ENCODE results near the gene LYPD6B. TPM values are rescaled to one million over a fixed set of nuclear protein-coding genes. Genes with fewer than 3 reads are reported as not detected.

The LYPD6B gene, protein sequence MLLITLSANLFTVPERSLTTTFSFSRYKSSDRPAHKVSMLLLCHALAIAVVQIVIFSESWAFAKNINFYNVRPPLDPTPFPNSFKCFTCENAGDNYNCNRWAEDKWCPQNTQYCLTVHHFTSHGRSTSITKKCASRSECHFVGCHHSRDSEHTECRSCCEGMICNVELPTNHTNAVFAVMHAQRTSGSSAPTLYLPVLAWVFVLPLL
- 21.6 and 25.9 TPM in 2 replicates for total RNA-seq (2014; rRNA removed; shearing (Covaris generic))

DNA sequence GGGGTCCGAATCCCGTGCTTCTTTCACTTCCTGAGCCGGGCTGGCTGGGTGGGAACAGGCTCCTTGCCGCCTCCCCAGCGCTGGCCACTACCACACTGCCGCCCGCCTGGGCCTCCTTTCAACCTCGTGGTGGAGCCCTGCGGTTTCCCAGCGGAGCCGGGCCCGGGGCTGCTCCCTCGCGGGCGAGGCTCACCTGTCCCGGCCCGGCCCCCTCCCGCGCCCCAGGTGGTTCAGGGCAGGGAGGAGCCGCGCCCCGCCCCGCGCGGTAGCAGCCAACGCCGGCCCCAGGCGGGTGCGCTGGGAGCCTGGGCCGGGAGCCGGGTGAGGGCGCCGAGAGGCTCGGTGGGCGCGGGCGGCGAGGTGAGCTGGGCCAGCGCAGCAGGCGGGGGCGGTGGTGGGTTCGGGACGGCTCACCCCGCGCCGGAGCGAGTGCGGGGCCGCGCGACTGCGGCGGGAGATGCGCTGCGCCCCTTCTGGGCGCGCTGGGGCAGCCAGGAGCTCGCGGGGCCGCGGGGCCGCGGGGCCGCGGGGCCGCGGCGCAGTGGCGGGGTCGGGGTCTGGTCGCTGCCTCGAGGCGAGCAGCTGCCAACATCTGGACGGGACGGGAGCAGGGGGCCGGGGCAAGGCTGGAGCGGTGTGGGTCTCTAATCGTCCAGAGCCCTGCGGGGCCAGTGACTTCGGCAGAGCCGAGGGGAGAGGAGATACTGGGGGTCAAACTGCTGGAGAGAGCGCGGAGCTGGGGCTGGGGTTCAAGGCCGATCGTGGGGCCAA, at the start of gene LYPD6B:
Gene LYPD6B (plus strand): TSS at position 258 of the 771 bp plus-strand sequence. CDS start 92,250 bp downstream, outside the sequence.
- no peak for DNase-seq (ENCODE audit: low read depth)

DNA sequence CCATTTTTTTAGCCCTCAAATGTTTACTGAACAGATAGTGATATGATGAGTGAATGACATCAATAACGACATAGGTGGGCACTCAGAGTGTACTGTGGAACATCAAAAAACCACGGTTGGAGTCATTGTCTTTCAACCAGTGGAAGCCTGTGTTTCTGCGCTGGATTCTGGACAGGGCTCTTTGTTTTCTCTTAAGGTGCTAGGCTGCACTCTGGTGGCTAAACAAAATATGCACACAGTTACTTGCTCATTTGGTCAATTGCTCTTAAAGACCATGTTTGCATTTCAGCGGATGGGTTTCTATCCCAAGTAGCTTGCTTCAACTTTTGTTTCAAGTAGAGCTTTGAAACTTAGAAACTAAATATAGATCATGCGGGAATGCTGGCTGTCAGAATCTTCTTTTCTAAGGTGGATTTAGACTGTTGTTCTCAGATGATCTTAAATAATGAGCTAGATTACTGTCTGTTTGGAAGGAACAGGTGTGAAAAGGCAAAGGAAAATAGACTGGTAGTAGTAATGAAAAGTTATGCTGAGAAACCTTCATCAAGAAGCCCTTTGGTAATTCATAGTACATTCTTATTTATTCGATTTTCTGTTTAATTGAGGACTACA, 48.5 kb upstream of the LYPD6B start:
- peak; percentile 73 for DNase-seq (ENCODE audit: low read depth)

DNA sequence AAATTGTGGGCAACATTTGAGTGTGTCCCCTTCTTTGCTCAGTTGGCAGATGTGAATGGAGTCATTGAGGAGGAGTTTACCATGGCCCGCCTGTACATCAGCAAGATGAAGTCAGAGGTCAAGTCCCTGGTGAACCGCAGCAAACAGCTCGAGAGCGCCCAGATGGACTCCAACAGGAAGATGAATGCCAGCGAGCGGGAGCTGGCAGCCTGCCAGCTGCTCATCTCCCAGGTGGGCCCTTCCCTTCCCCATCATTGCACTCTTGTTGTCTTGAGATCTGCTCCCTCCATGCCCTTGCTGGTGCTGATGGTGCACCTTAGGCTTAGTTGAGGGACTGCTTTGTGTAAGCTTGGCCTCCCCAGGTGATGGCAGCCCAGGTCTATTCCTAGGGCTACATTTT, 47.5 kb upstream of the LYPD6B start:
- peak; percentile 28 for DNase-seq (ENCODE audit: low read depth)

DNA sequence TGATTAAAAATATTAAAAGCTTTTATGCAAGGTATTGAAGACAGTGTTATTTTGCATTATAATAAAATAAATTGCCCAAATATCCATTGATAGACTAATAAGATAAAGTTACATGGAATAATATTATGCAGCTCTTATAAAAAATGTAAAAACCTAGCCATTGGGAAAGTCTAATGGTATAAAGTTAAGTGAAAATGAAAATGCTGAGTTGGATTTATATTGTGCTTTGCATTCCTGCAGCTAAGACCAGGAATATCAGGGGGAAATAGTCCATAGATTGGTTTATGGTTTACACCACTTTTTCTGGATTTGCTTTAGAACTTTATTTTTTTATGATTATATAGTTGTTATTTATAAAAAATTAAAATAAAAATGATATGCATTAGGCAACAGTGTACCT, 46.1 kb upstream of the LYPD6B start:
- no peak for DNase-seq (ENCODE audit: low read depth)

DNA sequence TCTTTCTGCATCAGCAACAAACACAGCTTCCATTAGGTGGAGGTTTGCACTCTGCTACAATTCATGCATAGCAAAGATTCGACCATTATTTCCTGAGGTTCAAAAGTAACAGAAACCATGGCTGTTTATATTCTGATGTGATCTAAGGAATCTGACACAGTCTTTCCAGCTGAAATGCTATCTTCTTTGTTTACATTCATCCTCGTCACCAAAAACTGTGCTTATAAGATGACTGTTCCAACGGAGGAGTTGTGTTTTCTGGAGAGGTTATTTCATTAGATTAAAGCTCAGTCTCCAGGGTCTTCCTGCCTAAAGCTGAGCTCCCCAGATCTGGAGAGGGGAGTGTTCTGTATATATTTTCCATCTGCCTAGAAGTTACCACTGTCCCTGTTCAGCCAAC, 45.1 kb upstream of the LYPD6B start:
- DNase-seq (ENCODE audit: low read depth): no peak

DNA sequence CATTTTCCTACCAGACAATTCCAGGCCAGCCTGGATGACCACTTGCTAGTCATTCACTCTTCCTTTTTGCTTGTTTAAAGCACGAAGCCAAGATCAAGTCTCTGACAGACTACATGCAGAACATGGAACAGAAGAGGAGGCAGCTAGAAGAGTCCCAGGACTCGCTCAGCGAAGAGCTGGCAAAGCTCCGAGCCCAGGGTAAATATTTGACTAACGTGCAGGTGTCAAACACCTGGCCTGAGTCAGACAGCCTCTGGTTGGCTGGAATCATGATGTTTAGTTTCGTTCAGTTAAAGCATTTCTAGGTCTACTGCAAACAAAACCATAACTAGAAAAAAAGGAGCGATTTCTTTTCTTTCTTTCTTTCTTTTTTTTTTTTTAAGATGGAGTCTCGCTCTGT, 44.2 kb upstream of the LYPD6B start:
- no peak for DNase-seq (ENCODE audit: low read depth)

DNA sequence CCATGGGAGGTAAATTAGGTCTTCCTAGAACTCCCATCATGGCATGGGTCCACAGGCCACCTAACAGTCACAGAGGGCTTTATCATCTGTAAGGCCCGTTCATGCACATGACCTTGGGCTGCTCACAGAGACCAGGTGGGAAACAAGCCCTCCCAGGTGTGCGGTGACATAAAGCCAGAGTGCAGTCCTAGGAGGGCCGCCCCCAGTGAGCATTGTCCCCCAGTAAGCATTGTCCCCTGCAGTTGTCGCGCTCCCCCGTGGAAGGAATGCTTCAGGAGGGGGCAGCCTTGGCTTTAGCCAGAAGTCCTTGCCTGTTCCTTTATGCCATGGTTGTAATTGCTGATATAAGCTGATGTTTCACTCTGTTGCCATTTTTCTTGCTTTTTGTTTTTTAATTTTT, 41.7 kb upstream of the LYPD6B start:
- DNase-seq (ENCODE audit: low read depth): no peak

DNA sequence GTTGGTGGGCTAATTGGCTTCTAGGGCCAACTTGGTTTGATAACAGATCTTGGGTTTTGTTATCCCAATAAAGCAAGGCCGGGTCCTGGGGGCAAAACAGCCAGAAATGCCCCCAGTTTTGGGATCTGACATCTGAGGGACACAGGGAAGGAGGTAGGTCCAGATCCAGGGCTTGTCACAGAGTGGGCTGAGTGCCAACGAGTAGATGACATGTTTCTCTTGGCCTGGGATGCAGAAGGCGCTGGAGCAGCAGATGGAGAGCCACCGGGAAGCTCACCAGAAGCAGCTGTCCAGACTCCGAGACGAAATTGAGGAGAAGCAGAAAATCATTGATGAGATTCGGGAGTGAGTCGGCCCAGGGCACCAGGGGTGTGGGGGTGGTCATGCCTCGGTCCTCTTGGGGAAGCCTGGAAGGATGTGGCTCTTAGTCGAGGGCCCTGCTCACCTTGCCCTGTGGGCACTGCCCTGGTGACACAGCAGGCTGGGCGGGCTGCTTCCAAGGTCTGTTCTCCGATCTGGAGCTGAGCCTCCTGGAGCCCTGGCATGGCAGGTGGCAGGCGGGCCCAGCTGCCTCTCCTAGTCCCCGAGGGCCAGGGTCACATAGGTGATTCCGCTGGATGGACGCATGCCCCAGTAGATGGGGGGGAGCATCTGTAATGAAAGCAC, 40.2 kb upstream of the LYPD6B start:
- DNase-seq (ENCODE audit: low read depth): no peak

DNA sequence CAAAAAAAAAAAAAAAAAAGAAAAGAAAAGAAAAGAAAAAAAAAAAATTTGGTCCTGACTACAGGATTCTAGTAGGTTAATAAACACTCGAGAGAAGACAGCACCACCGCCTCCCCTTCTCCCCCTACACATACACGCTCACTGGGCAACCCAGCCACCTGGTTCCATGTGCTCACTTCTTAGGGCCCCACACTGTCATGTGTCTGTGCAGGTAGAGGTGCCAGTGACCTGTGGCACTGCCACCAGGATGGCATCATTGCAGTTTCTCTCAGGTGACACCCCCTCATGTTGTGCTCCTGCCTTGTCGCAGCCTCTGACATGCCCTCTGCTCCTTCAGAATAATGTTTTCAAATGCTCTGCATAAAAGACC, 39.7 kb upstream of the LYPD6B start:
- DNase-seq (ENCODE audit: low read depth): no peak

DNA sequence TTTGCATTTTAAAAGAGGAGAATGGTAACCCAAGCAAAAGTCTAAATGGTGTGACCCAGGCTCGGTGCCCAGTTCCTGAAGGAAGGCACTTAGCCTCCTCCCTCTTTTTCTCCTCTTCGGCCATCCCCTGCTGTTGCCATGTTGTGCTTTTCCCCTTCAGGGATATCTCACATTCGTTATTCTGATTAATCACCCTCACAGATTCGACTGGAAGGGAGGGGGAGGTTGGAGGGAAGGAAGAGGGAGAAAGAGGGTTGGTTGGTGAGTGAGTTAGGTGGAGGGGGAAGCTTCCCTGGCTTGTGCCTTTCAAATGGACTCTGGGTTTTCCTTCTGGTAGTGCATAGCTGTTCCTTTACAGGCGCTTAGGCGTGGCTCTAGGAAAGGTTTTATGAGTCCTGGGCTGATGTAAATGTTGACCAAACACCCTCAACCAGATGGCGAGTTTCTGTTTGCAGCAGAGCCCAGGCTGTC, 39.0 kb upstream of the LYPD6B start:
- DNase-seq (ENCODE audit: low read depth): no peak

DNA sequence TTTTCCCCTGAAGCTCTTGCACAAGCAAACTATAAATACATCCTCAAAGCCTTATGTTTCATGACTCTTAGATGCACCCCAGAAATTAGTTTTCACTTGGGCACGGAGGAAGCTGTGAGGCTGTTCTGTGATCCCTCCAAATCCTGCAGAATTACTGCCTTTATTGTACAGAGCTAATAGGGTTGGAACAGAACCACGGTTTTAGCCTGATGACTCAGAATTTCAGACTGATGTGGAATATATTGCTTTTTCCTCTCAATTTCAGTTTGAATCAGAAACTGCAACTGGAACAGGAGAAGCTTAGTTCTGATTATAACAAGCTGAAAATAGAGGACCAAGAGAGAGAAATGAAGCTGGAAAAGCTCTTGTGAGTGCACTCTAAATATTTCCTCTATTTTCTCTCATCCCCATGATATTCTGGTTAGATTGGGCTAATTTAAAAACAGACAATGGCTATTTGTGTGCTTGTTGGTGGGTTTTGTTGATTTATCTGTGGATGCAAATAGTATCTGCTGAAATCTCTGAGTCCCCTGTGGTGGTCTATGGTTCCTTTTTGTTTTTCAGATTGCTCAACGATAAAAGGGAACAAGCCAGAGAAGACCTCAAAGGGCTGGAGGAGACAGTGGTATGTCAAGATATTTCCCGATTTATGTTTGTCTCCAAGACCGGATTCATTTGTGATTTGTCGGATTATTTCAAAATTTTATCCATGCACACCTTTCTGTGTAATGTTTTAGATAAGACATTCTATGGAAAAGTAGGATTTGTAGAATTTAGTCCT, 38.2 kb upstream of the LYPD6B start:
- peak; percentile 23 for DNase-seq (ENCODE audit: low read depth)

DNA sequence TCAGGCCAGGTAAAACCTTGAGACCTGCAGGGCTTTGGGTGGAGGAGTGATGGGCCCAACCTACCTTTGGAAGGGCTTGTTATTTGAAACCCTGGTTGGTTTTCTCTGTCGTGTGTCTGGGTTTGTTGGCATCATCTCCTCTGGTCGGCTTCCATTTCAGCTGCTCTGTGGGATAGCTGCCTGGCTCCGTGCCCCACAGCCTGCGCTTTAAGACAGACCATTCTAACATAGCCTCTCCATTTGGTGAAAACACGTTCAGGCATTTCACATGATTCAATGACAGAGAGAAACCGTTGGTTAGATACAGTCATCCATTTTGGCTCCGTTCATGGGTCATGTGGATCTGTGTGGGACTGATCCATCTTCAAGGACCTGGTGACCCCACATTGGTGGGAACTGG, 37.0 kb upstream of the LYPD6B start:
- no peak for DNase-seq (ENCODE audit: low read depth)

DNA sequence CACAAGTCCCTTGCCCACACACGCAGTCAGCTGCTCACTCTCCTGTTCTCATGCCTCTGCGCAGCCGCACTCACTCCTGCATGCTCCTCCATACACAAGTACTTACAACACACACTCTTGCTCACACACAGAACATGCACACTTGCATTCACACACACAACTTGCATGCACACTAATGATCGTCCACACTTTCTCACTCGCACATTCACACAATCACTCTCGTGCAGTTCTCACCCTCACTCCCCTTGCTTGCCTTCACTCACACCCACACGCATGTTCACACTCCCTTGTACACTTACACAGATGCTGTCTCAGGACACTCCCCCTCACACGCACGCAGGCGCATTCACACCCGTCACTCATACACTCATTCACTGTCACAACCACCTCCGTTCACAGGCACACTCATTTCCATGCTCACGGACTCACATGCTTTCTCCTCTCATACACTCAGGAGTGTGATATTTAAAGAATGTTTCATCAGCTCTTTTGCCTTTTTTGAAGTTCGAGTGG, 36.1 kb upstream of the LYPD6B start:
- no peak for DNase-seq (ENCODE audit: low read depth)

DNA sequence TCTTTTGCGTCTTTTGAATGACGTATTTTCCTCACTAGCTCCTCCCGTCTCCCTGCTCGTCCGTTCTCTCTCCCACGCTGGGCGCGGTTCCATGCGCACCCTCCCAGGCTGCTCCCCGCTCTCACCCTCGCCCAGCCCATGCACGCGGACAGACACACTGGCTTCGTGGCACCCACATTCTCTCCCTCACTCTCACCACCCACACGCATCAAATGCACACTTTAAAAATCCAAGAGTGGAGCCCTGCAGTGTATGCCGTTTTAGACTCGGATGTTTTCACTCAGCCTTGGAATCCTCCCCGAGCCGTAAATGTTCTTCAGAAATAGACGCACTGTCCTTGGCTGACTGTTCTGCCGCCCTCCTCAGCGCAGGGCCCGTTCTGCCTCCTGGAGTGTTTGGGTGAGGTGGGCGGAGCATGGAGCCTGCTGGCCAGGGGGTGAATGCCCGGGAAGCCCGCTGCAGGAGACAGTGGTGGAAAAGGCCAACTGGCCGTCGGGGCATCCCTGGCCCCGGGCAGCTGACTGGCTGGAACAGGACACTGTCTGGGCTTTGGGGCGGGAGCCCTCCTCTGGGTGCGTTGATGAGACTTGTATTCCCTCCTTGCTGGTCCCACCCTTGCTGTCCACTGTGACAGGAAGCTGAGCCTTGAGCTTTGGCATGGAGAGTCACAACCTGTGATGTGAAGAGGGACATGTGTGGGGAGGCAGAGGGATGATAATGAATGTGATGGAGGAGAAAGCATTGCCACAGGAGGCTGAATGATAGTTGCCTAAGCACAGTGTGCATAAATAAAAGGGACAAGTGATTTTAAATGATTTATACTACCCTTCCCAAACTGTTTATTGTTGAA, 35.4 kb upstream of the LYPD6B start:
- no peak for DNase-seq (ENCODE audit: low read depth)

DNA sequence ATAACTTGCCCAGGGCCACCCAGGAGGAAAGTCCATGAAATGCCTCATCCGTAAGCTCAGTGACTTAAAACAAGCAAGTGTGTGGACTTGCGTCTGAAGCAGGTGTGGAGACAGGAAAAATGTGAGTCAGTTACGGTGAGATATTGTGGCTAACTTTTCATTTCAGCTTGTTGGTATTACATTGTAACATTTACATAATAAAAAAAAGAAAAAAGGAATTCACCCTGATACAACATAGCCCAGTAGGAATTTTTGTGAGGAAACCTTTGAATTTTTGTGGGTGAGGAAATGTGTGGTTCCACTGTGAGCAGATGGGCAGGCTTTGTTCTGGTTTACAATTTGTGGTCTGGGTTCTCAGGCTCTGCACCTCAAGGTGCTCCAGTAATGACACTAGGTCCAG, 33.7 kb upstream of the LYPD6B start:
- DNase-seq (ENCODE audit: low read depth): peak; percentile 35

DNA sequence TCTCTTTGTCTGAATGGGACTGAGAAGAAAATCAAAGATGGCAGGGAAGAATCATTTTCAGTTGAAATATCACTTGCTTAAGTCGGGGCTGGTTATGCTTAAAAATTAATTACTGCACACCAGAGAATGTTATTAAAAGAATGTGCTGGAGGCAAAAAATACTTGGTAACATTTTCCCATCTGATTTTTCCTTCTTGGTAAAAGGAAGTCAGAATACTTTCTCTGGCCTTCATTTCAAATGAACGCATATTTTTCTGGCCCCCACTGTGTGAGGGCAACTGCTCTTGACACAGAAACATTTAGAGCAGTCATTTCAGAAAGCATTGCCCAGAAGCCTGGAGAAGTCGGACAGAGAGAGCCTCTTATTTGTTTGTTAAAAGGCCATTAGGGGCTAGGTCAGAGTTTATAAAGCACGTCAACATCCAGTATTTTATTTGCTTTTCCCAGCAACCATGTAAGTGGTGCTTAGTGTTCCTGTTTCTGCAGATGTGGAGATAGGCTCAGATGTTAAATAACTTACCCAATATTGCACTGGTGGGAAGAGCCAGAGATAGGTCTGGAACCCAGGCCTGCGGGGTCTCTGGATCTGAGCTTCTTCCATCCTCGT, 32.9 kb upstream of the LYPD6B start:
- DNase-seq (ENCODE audit: low read depth): no peak

DNA sequence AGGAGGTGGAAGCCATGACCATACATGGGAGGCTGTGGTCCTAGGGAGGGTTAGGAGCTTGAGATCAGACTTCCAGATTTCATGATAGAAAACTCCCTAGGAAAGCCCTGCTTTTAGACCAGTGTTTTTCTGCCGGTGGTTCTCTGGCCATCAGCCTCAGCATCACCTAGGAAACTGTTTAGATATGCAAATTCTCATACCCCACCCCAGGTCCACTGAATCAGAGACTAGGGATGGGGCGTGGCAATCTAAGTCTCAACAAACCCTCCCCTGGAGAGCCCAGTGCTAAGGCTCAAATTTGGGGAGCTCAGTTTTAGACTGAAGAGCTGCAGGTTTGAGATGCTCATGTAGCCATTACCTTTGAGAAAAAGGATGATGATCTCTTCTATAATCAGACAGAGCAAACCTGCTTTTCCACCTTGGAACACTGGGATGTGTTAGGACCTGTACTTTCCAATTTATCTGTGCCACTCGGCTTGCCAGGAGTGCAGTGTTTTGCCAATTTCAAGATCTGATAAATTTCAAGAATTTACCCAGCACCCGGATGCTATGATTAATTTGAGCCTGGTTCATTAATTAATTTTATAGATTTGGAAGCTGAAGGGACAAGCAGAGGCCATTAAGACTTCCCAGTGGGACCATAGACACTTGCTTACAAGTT, 31.5 kb upstream of the LYPD6B start:
- no peak for DNase-seq (ENCODE audit: low read depth)

DNA sequence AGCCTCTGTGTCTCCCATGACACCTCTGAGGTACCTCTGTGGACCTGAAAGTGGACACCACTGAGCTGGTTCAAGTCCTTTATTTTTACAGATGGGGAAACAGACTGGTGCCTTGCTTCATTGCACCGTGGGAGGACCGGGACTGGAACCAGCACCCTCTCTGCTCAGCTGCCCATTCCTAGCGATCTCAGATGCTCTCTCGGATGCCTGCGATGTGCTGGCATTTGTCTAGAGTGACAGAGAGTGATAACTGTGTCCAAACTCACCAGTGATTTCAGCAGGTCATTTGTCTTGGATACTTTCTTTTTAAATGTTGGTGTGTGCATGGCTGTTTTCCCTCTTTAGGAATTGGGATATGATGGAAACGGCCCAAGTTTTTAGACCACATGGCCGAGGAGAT, 30.1 kb upstream of the LYPD6B start:
- no peak for DNase-seq (ENCODE audit: low read depth)
